A549 (cell line): ENCODE measurements around the gene ZNF791. TPM values are rescaled to one million over a fixed set of nuclear protein-coding genes. Genes with fewer than 3 reads are reported as not detected.

Experiments
- ATAC-seq, 2 experiments: fragments of 200-7000 bp in 1 of 2; fragments of >200 bp in 1 of 2; cut with Nextera tagmentation in 1 of 2; cut with Tn5 transposase in 1 of 2; 3 replicates each; pipeline versions ENCODE4 v1.8.0 to v1.9.1; 2018 to 2020; ENCODE audit warnings: mild to moderate bottlenecking in 1 of 2, moderate library complexity in 1 of 2
- CTCF ChIA-PET: fragments of 300-600 bp; sonication (Branson Sonifier 250); formaldehyde crosslinking; extraction: SDS; loops from one replicate; lab custom pipeline; 2021; ENCODE audit warnings: antibody characterized with exemption, inconsistent platforms; lab: Yijun Ruan, JAX
- POLR2A ChIA-PET: fragments of 350-600 bp; formaldehyde crosslinking; extraction: SDS; loops from one replicate; lab custom pipeline; 2021; ENCODE audit warnings: antibody characterized with exemption, inconsistent platforms; lab: Yijun Ruan, JAX
- DNase-seq, 2 experiments: peaks; one replicate each; pipeline versions ENCODE4 v3.0.0 to v3.0.0-alpha.2; 2011 to 2016; ENCODE audit warnings: low read depth in 1 of 2, low spot score in 1 of 2
- FAIRE-seq: peaks from 2 replicates; lab custom pipeline; 2011; peaks lifted over from hg19 to GRCh38; lab: Jason Lieb, UNC
- H3K27ac ChIP-seq, 2 experiments: fragments of >200 bp; sonication (Bioruptor Twin); formaldehyde crosslinking; 3 replicates each; pipeline ENCODE4 v1.5.1; 2016 to 2017
- H3K4me1 ChIP-seq: fragments of >200 bp; sonication (Bioruptor Twin); formaldehyde crosslinking; 3 replicates; pipeline ENCODE4 v1.6.1; 2016
- H3K4me2 ChIP-seq: fragments of >200 bp; sonication (Bioruptor Twin); formaldehyde crosslinking; 3 replicates; pipeline ENCODE4 v1.6.1; 2016
- H3K4me3 ChIP-seq: fragments of >200 bp; sonication (Bioruptor Twin); formaldehyde crosslinking; 3 replicates; pipeline ENCODE4 v1.5.1; 2016
- H3K9me3 ChIP-seq: fragments of >200 bp; sonication (Bioruptor Twin); formaldehyde crosslinking; 3 replicates; pipeline ENCODE4 v1.6.1; 2016
- BHLHE40 ChIP-seq: IDR thresholded peaks from 2 replicates; pipeline ENCODE4 v1.6.1; 2012; ENCODE audit warnings: low read depth, low read length, inconsistent platforms
- CBX2 ChIP-seq: fragments of 200-600 bp; sonication (generic); IDR thresholded peaks from 2 replicates; pipeline ENCODE4 v1.6.1; 2016; ENCODE audit warnings: low read depth, mild to moderate bottlenecking, borderline replicate concordance
- CBX8 ChIP-seq: fragments of 200-600 bp; sonication (generic); IDR thresholded peaks from 2 replicates; pipeline ENCODE4 v1.6.1; 2016
- CHD2 ChIP-seq: fragments of 150-350 bp; IDR thresholded peaks from 2 replicates; pipeline ENCODE4 v1.6.1; 2014; ENCODE audit warnings: low read length; ENCODE audit not compliant: partially characterized antibody
- FOSB ChIP-seq: fragments of 250-450 bp; sonication (Bioruptor Pico); IDR thresholded peaks from 2 replicates; pipeline ENCODE4 v1.5.0; 2020; ENCODE audit warnings: mild to moderate bottlenecking, moderate library complexity
- FOXS1 ChIP-seq: fragments of 250-450 bp; sonication (Bioruptor Pico); IDR thresholded peaks from 2 replicates; pipeline ENCODE4 v1.5.0; 2020; ENCODE audit warnings: mild to moderate bottlenecking, moderate library complexity
- GATA3 ChIP-seq: IDR thresholded peaks from 2 replicates; pipeline ENCODE4 v1.6.1; 2012; ENCODE audit warnings: borderline replicate concordance
- HEYL ChIP-seq: fragments of 250-450 bp; sonication (Bioruptor Pico); IDR thresholded peaks from 2 replicates; pipeline ENCODE4 v1.8.0; 2021; ENCODE audit warnings: mild to moderate bottlenecking, moderate library complexity
- HOXB13 ChIP-seq: fragments of 250-450 bp; sonication (Bioruptor Pico); IDR thresholded peaks from 2 replicates; pipeline ENCODE4 v1.5.0; 2020; ENCODE audit warnings: low read depth, mild to moderate bottlenecking, moderate library complexity
- HOXB5 ChIP-seq: fragments of 250-450 bp; sonication (Bioruptor Pico); IDR thresholded peaks from 2 replicates; pipeline ENCODE4 v1.5.0; 2020; ENCODE audit warnings: mild to moderate bottlenecking, moderate library complexity
- KDM1A ChIP-seq: fragments of 200-600 bp; sonication (generic); IDR thresholded peaks from 2 replicates; pipeline ENCODE4 v1.6.1; 2016; ENCODE audit warnings: low read depth, mild to moderate bottlenecking
- KDM5A ChIP-seq: fragments of 200-600 bp; sonication (generic); IDR thresholded peaks from 2 replicates; pipeline ENCODE4 v1.6.1; 2016; ENCODE audit warnings: antibody characterized with exemption, mild to moderate bottlenecking
- MAZ ChIP-seq: fragments of 150-350 bp; IDR thresholded peaks from 2 replicates; pipeline ENCODE4 v1.6.1; 2014; ENCODE audit warnings: antibody characterized with exemption, low read depth, low read length, borderline replicate concordance
- NFE2L2 ChIP-seq: fragments of 150-350 bp; conservative IDR thresholded peaks from 2 replicates; pipeline ENCODE4 v1.6.1; 2014; ENCODE audit warnings: low read length
- POLR2A ChIP-seq: IDR thresholded peaks from 2 replicates; pipeline ENCODE4 v1.6.1; 2012; ENCODE audit warnings: mild to moderate bottlenecking, low read length
- POLR2AphosphoS2 ChIP-seq: conservative IDR thresholded peaks from 2 replicates; pipeline ENCODE4 v1.6.1; 2012; ENCODE audit warnings: low read length, improper control_type of control experiment, inconsistent platforms
- RCOR1 ChIP-seq: fragments of 150-350 bp; IDR thresholded peaks from 2 replicates; pipeline ENCODE4 v1.6.1; 2014; ENCODE audit warnings: antibody characterized with exemption, low read length, low read depth
- RNF2 ChIP-seq: fragments of 200-600 bp; sonication (generic); IDR thresholded peaks from 2 replicates; pipeline ENCODE4 v1.6.1; 2016; ENCODE audit warnings: low read depth, mild to moderate bottlenecking, antibody characterized with exemption, moderate library complexity, borderline replicate concordance
- SMC3 ChIP-seq: fragments of >200 bp; sonication (Bioruptor Twin); formaldehyde crosslinking; IDR thresholded peaks from 3 replicates; pipeline ENCODE4 v1.6.1; 2018; ENCODE audit warnings: inconsistent platforms
- SREBF2 ChIP-seq: fragments of 450-650 bp; IDR thresholded peaks from 2 replicates; pipeline ENCODE4 v1.6.1; 2014; ENCODE audit warnings: mild to moderate bottlenecking, moderate library complexity
- TP53 ChIP-seq: fragments of 250-450 bp; sonication (Bioruptor Pico); IDR thresholded peaks from 2 replicates; pipeline ENCODE4 v1.5.0; 2021; ENCODE audit warnings: mild to moderate bottlenecking, moderate library complexity
- ZC3H11A ChIP-seq: fragments of 450-650 bp; IDR thresholded peaks from 2 replicates; pipeline ENCODE4 v1.6.1; 2014; ENCODE audit warnings: antibody characterized with exemption, mild to moderate bottlenecking
- ZFP36 ChIP-seq: fragments of 450-650 bp; IDR thresholded peaks from 2 replicates; pipeline ENCODE4 v1.6.1; 2014; ENCODE audit warnings: borderline replicate concordance; ENCODE audit not compliant: partially characterized antibody
- ZSCAN20 ChIP-seq: fragments of 250-450 bp; sonication (Bioruptor Pico); IDR thresholded peaks from 2 replicates; pipeline ENCODE4 v1.8.0; 2022; ENCODE audit warnings: mild to moderate bottlenecking, moderate library complexity
- WGBS: methylation state at CpG from one replicate; pipeline ENCODE4 v1.1.6; 2017; ENCODE audit errors: missing lambda C conversion rate; 5-methylcytosine and 5-hydroxymethylcytosine counted together
- polyA plus RNA-seq, 4 experiments: library from polyadenylated mRNA; depleted of rRNA in 3 of 4; stranded (reverse); fragments of >200 nt; fragmentation: RNase III in 1 of 4; extraction: RNeasy Plus Mini Kit Qiagen cat#74134 plus additional on column Dnase treatment in 1 of 4; gene quantifications; 2 replicates in 3 of 4; 3 replicates in 1 of 4; pipeline ENCODE4 v1.2.3, GENCODE V29; 2011 to 2017
- TF ChIP-seq, protein P1 (sequence below): IDR thresholded peaks from 2 replicates; pipeline ENCODE4 v1.6.1; 2012; ENCODE audit warnings: low read depth, borderline replicate concordance
- TF ChIP-seq, protein P2 (sequence below): fragments of 450-650 bp; IDR thresholded peaks from 2 replicates; pipeline ENCODE4 v1.6.1; 2014; ENCODE audit warnings: antibody characterized with exemption
- TF ChIP-seq, protein P3 (sequence below): fragments of >200 bp; sonication (Bioruptor Twin); formaldehyde crosslinking; IDR thresholded peaks from 3 replicates; pipeline ENCODE4 v1.5.1; 2016
- TF ChIP-seq, protein P4 (sequence below): fragments of 150-350 bp; IDR thresholded peaks from 2 replicates; pipeline ENCODE4 v1.6.1; 2014; ENCODE audit warnings: low read depth, mild to moderate bottlenecking, low read length

Gene ZNF791
- polyA plus RNA-seq, 2 of the 4 experiments (the other 2 are of a cell fraction), result 4.5 to 7.1 TPM

DNA sequence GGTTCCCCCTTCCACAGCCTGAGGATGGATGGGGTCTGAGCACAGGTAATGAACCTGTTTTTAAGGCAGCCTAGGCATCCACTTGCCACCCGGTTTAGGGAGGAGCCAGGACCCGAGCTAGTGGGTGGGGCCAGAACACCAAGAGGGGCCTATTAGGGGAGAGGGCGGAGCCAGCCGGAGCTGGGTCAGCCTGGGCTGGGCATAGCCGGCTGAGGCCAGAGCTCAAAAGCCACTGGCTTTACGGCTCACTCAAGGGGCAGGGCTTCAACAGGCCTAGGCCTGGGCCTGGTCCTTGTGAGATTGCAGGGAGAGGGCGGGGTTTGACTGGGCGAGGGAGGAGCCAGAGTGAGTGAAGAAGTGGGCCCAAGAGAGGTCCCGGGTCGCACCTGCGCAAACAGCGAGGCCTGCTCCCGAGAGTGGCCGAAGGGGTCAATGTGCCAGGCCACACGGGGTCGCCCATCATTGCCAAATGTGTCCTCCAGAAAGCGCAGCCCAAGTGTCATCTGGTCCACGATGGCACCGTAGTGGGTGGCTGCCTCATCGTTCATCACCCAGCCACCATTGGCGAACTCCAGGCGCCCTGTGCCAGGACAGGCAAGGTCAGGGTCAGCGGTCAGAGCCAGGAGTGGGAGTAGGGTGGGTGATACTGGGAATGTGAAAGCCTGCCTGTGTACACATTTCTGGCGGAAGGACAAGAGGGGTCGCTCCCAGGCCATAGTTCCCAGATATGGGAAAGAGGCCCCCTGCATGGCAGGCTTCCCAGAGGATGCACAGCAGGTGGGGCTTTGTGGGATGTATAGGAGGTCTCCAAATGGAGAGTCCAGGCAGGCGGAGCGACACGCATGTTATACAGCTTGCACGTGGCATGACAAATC is 53.9 kb downstream of the ZNF791 start:
- ATAC-seq (no peak), DNase-seq (no peak), FAIRE-seq (no peak)
- Histone ChIP-seq H3K4me2 (no peak overlapping the region), H3K4me3 (no peak overlapping the region), H3K4me1 (peaks cover 6% of the 10 kb centered on the region), H3K27ac (no peak overlapping the region), H3K9me3 (no peaks in the 10 kb centered on the region)
- ChIA-PET CTCF (no interaction called here), POLR2A (no interaction called here)
- TF ChIP-seq KDM5A, result no peak
- no peak for TF ChIP-seq CHD2
- TF ChIP-seq POLR2AphosphoS2, result no peak
- TF ChIP-seq HEYL (CRISPR knock-in tag), result no peak
- TF ChIP-seq MAZ, result no peak
- no peak for TF ChIP-seq TP53 (CRISPR knock-in tag)
- TF ChIP-seq POLR2A, result no peak
- no peak for TF ChIP-seq BHLHE40
- TF ChIP-seq SREBF2, result no peak
- TF ChIP-seq ZSCAN20 (CRISPR knock-in tag), result no peak
- TF ChIP-seq ZC3H11A, result no peak
- TF ChIP-seq, protein P1, sequence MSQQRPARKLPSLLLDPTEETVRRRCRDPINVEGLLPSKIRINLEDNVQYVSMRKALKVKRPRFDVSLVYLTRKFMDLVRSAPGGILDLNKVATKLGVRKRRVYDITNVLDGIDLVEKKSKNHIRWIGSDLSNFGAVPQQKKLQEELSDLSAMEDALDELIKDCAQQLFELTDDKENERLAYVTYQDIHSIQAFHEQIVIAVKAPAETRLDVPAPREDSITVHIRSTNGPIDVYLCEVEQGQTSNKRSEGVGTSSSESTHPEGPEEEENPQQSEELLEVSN, result no peak
- no peak for TF ChIP-seq GATA3
- 92% methylated on average over 18 of the region's 29 CpGs for WGBS

DNA sequence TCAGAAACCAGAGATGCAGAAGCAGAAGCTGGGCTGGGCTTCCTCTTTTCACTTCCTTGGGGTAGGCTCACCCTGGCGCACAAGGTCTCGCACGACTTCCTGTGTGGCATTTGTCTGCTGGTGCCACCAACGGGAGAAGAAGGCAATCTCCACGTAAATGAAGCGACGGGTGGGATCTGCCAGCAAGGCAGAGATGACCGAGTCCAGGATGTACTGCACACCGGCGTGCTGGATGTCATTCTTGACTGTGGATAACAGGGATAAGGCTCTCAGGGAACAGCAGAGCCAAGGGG is 54.5 kb downstream of the ZNF791 start:
- H3K27ac ChIP-seq, result no peak overlapping the region
- no peak overlapping the region for H3K4me3 ChIP-seq
- ATAC-seq (no peak), DNase-seq (no peak), FAIRE-seq (no peak)
- ChIA-PET CTCF (no interaction called here), POLR2A (interaction anchor here (1.2 kb wide), 1 partner anchor 54 kb away, joined by 3 read pairs; the partner anchor contains the start of genes ZNF490 and ZNF791)
- WGBS, result 97% methylated on average over 10 of the region's 10 CpGs
- TF ChIP-seq RNF2, result no peak
- no peak for TF ChIP-seq KDM1A
- no peak for TF ChIP-seq RCOR1
- TF ChIP-seq MAZ, result no peak
- TF ChIP-seq, protein P2, sequence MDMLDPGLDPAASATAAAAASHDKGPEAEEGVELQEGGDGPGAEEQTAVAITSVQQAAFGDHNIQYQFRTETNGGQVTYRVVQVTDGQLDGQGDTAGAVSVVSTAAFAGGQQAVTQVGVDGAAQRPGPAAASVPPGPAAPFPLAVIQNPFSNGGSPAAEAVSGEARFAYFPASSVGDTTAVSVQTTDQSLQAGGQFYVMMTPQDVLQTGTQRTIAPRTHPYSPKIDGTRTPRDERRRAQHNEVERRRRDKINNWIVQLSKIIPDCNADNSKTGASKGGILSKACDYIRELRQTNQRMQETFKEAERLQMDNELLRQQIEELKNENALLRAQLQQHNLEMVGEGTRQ, result no peak
- TF ChIP-seq POLR2A, result no peak
- TF ChIP-seq SMC3, result no peak
- TF ChIP-seq CBX8, result no peak
- TF ChIP-seq GATA3, result no peak
- H3K4me1 ChIP-seq, result peaks cover 6% of the 10 kb centered on the region
- no peak overlapping the region for H3K4me2 ChIP-seq
- no peaks in the 10 kb centered on the region for H3K9me3 ChIP-seq

DNA sequence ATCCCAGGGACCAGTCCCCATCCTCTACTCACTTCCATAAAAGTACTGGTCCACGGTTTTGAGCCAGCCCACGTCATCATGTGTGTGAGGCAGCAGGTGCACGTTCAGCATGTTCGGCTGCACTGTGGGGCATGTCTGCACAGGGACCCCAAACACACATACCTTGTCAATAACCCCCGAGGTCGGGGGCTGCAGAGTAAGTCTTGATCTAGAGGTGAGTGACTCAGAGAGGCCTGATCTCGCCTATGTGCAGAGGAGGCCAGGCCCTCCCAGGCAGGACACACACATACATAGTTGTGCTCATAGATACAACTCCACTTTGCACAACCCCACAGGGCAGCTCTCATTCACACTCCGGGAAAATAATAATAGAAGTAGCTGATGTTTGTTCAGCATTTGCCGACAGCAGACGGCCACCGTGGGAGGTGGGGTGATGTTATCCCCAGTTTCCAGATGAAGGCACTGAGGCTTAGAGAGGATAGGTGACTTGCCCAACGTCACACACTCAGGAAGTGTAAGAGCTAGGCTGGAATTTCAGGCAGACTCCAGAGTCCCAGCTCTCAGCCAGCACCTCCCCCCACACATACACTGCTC is 55.0 kb downstream of the ZNF791 start:
- no peak for DNase-seq
- TF ChIP-seq FOSB (CRISPR knock-in tag) (no peak), HOXB13 (CRISPR knock-in tag) (no peak), NFE2L2 (no peak), CBX2 (no peak), HOXB5 (CRISPR knock-in tag) (no peak), FOXS1 (CRISPR knock-in tag) (no peak), ZFP36 (no peak)
- TF ChIP-seq, protein P3, sequence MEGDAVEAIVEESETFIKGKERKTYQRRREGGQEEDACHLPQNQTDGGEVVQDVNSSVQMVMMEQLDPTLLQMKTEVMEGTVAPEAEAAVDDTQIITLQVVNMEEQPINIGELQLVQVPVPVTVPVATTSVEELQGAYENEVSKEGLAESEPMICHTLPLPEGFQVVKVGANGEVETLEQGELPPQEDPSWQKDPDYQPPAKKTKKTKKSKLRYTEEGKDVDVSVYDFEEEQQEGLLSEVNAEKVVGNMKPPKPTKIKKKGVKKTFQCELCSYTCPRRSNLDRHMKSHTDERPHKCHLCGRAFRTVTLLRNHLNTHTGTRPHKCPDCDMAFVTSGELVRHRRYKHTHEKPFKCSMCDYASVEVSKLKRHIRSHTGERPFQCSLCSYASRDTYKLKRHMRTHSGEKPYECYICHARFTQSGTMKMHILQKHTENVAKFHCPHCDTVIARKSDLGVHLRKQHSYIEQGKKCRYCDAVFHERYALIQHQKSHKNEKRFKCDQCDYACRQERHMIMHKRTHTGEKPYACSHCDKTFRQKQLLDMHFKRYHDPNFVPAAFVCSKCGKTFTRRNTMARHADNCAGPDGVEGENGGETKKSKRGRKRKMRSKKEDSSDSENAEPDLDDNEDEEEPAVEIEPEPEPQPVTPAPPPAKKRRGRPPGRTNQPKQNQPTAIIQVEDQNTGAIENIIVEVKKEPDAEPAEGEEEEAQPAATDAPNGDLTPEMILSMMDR, result no peak
- TF ChIP-seq, protein P4, sequence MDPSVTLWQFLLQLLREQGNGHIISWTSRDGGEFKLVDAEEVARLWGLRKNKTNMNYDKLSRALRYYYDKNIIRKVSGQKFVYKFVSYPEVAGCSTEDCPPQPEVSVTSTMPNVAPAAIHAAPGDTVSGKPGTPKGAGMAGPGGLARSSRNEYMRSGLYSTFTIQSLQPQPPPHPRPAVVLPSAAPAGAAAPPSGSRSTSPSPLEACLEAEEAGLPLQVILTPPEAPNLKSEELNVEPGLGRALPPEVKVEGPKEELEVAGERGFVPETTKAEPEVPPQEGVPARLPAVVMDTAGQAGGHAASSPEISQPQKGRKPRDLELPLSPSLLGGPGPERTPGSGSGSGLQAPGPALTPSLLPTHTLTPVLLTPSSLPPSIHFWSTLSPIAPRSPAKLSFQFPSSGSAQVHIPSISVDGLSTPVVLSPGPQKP, result no peak
- no peak for FAIRE-seq
- WGBS, result 52% methylated on average over 12 of the region's 12 CpGs
- peak overlapping the region; percentile 97 for H3K4me2 ChIP-seq
- ChIA-PET POLR2A (interaction anchor here (0.5 to 1.2 kb wide), 5 partner anchors 10 to 55 kb away, joined by 3 to 5 read pairs (median 3); partner anchors contain the start of genes DHPS, ZNF490 and ZNF791), CTCF (interaction anchor here (0.6 to 1.3 kb wide), 3 partner anchors 11 to 412 kb away, joined by 3 to 6 read pairs (median 4); no protein-coding TSS in a partner anchor)
- peak overlapping the region; percentile 90 for H3K4me3 ChIP-seq
- ATAC-seq, result peak in 1 of 2 experiments; percentile 2; a peak in 1 of 6 replicates
- H3K27ac ChIP-seq, result peak overlapping the region; percentile 82 to 86; a peak in 5 of 6 replicates
- H3K9me3 ChIP-seq, result no peaks in the 10 kb centered on the region
- peaks cover 10% of the 10 kb centered on the region for H3K4me1 ChIP-seq
